GM06990 (cell line): ENCODE data around the gene RNLS.
"Not testable (repeated sequence)": the region's sequence is repeated elsewhere in the genome, so short reads cannot be mapped to it uniquely, and the experiment has no call there.

Experiments
- DNase-seq: peaks from one replicate; pipeline ENCODE4 v3.0.0-alpha.2; 2011; ENCODE audit not compliant: insufficient read length; ENCODE audit errors: extremely low read depth
- H3K27me3 ChIP-seq: replicated peaks from 2 replicates; pipeline ENCODE4 v1.6.0; 2011; ENCODE audit warnings: low read length; ENCODE audit not compliant: control insufficient read depth, insufficient read depth
- H3K36me3 ChIP-seq: 2 replicates; pipeline ENCODE4 v1.5.1; 2011; ENCODE audit warnings: low read length; ENCODE audit not compliant: control insufficient read depth, insufficient read depth
- H3K4me3 ChIP-seq: replicated peaks from 2 replicates; pipeline ENCODE4 v1.5.1; 2011; ENCODE audit warnings: low read depth, mild to moderate bottlenecking, control low read depth, low read length
- TF ChIP-seq, protein P1 (sequence below): IDR thresholded peaks from 2 replicates; pipeline ENCODE4 v1.5.1; 2011; ENCODE audit warnings: low read length, control low read depth, mild to moderate bottlenecking, inconsistent platforms; ENCODE audit not compliant: insufficient read depth, poor library complexity, severe bottlenecking

The RNLS gene

DNA sequence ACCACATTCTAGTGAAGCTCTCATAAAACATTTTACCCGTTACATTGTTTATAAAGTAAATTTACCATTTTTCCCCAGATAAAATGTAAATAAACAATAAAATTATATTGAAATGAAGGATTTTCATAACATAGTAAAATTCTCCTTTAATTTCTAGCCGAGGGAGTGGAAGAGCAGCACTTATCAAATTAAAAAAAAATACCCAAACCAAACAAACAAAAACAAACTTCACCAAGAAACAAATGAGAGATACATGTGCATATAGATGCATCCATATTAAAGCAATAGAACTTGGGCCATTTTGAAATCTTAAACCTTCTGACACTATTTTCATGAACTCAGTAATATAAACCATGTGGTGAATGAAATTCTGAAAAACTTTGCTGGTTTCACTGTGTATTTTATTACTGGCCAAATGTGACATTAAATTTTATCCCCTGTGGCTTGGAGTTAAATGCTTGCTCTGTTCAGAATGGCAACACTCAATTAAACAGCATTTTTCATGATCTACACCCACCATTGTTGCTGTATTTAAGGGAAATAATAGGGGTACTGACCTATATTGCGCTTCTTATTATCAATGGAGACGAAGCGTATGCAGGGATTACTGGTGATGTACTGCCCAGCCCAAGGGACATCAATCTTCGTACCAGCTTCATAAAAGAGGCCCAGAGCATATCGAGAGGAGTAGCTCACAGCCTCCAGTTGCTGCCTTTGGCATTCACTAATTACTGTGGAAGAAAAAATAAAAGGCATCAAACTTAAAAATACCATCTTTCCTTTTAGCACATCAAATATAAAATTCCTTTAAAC lies 220.9 kb downstream of the RNLS start:
- TF ChIP-seq, protein P1, sequence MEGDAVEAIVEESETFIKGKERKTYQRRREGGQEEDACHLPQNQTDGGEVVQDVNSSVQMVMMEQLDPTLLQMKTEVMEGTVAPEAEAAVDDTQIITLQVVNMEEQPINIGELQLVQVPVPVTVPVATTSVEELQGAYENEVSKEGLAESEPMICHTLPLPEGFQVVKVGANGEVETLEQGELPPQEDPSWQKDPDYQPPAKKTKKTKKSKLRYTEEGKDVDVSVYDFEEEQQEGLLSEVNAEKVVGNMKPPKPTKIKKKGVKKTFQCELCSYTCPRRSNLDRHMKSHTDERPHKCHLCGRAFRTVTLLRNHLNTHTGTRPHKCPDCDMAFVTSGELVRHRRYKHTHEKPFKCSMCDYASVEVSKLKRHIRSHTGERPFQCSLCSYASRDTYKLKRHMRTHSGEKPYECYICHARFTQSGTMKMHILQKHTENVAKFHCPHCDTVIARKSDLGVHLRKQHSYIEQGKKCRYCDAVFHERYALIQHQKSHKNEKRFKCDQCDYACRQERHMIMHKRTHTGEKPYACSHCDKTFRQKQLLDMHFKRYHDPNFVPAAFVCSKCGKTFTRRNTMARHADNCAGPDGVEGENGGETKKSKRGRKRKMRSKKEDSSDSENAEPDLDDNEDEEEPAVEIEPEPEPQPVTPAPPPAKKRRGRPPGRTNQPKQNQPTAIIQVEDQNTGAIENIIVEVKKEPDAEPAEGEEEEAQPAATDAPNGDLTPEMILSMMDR, result no peak
- no peaks in the 10 kb centered on the region for H3K27me3 ChIP-seq
- no peak overlapping the region for H3K4me3 ChIP-seq
- no peak for DNase-seq
- no peaks in the 10 kb centered on the region for H3K36me3 ChIP-seq

DNA sequence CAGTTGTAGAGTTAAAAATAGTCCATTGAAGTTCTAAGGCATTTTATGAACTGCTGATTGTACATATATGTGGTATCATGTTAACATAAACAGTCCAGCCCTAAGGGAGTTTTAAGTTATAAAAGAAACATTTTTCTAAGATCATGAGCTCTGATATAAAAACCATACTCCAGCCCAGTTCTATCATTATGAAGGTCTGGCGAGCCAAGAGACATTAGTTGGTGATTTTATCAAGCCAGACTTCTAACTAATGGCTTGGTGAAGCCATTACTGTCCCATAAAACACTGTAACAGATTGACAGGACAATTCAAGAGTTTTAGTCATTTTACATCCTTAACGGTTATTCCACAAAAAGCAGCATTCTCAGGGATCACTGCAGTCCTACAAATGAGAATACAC lies 221.6 kb downstream of the RNLS start:
- H3K36me3 ChIP-seq, result no peaks in the 10 kb centered on the region
- H3K27me3 ChIP-seq, result no peaks in the 10 kb centered on the region
- H3K4me3 ChIP-seq, result no peak overlapping the region
- no peak for DNase-seq
- TF ChIP-seq, protein P1, result no peak

DNA sequence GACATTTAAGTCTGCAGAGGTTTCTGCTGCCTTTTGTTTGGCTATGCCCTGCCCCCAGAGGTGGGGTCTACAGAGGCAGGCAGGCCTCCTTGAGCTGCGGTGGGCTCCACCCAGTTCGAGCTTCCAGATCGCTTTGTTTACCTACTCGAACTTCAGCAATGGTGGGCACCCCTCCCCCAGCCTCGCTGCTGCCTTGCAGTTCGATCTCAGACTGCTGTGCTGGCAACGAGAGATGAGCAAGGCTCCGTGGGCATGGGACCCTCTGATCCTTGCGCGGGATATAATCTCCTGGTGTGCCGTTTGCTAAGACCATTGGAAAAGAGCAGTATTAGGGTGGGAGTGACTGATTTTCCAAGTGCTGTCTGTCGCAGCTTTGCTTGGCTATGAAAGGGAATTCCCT lies 227.4 kb downstream of the RNLS start:
- not testable (repeated sequence) for H3K27me3 ChIP-seq, H3K36me3 ChIP-seq, DNase-seq, H3K4me3 ChIP-seq

DNA sequence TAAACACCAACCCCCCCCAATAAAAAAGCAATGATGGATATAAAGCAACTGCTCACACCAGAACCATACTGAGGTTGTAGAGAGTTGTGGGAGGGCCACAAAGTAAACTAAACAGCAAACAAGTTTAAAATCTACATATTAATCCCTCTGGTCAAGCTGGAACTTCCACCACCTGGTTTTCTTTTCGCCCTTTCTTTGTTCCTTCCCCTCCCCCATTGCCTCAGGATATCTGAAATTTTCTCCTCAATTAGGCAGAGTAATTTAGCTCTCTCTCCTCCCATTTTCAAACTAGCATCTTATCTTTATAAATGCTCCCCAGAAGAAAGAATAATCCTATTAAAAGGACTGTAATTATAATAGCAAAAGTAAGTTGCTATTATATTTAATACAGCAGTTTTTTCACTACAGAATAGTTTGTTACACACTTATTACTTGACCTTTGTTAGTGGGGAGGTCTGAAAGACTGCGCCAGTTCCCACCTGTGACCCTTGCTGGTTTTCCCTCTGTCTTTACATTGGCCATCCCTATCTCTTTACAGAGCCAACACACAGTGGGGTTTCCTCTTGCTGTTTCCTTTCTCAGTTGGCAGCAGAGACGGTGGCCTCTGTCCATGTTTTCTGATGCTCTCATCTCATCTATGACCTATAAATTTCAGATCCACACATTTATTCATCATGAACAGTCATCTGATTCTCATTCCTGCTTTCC lies 235.4 kb downstream of the RNLS start:
- Histone ChIP-seq H3K4me3 (no peak overlapping the region), H3K27me3 (no peaks in the 10 kb centered on the region), H3K36me3 (no peaks in the 10 kb centered on the region)
- TF ChIP-seq, protein P1, result no peak
- DNase-seq, result no peak

DNA sequence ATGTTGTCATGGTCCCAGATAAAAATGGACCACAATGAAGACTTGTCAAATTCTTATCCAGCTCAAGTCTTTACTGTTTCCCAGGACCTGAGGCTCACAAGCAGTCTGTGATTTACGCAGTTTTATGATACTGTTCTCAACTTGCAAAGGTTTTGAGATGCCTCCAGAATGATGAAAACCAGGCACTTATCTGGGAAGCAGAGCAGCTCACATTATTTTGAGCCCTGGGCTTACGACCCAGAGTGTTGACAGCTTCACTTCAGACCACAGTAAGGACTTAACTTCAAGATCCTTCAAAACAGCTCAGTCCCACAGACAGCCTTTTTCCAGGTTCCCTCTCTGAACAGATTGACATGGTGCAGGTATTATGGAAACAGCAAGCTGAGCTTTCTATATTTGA lies 236.1 kb downstream of the RNLS start:
- Histone ChIP-seq H3K36me3 (no peaks in the 10 kb centered on the region), H3K27me3 (no peaks in the 10 kb centered on the region), H3K4me3 (no peak overlapping the region)
- DNase-seq, result no peak
- TF ChIP-seq, protein P1, result no peak

DNA sequence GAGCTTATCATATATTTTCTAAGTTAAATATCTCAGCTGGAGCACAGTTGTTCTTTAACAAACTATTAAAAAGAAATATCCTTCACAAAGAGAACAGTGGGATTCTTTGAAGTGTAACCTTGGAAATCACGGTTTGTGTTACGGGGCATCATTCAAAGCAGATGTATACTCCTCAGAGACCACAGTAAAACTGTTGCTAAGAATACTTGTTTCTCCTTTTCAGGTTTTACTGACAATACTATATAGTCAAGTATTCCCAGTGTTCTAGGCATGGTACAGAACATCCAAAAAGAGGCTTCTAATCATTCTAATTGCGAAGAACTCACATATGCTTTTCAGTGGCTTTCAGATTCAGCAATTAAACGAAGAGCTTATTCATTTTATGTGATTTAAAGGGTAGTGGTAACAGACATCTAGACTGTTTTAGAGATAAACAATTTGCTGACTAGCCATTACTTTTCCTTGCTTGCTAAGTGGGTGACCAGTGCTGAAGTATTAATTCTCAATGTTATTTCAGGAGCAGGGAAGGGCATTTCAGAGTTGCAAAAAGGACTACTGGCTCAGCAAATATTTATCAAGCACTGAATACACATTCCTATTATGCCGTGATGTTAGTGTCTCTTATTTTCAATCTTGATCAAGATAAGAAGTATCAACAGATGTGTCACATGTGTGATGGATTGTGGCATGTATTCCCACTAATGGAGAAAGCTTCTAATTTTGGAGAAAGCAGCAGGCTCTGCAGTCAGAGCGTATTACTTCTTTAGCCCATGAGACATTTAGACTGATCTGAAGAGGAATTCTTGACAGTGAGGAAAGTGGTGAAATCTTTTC lies 236.8 kb downstream of the RNLS start:
- DNase-seq, result no peak
- H3K27me3 ChIP-seq, result no peaks in the 10 kb centered on the region
- no peak overlapping the region for H3K4me3 ChIP-seq
- TF ChIP-seq, protein P1, result no peak
- H3K36me3 ChIP-seq, result no peaks in the 10 kb centered on the region
